ENCODE results near the gene MEIS2.

Gene MEIS2

GRCh38 chr15:37083610-37084009 is 16.7 kb downstream of the MEIS2 start:
- FAIRE-seq, result no peak
- TF ChIP-seq POLR2AphosphoS5 (IDR thresholded peaks at IDR 0.05; ENCODE audit: low read depth, low read length) (no peak), POLR2A (IDR thresholded peaks at IDR 0.05; ENCODE audit: low read depth, low read length) (no peak), TAF1 (IDR thresholded peaks at IDR 0.05; ENCODE audit: borderline replicate concordance, low read depth, low read length) (no peak)
- no peak for DNase-seq (ENCODE audit: insufficient read length)

- FAIRE-seq (no peak), DNase-seq (ENCODE audit: insufficient read length) (no peak)
- no peak for TF ChIP-seq POLR2AphosphoS5 (IDR thresholded peaks at IDR 0.05; ENCODE audit: low read depth, low read length)
- TF ChIP-seq TAF1 (IDR thresholded peaks at IDR 0.05; ENCODE audit: borderline replicate concordance, low read depth, low read length), result no peak
- no peak for TF ChIP-seq POLR2A (IDR thresholded peaks at IDR 0.05; ENCODE audit: low read depth, low read length)
Observed at GRCh38 chr15:37081983-37082382, 18.4 kb downstream of the MEIS2 start.

GRCh38 chr15:37080261-37080921 is 20.0 kb downstream of the MEIS2 start:
- no peak for DNase-seq (ENCODE audit: insufficient read length)
- TF ChIP-seq POLR2A (IDR thresholded peaks at IDR 0.05; ENCODE audit: low read depth, low read length) (no peak), TAF1 (IDR thresholded peaks at IDR 0.05; ENCODE audit: borderline replicate concordance, low read depth, low read length) (no peak), POLR2AphosphoS5 (IDR thresholded peaks at IDR 0.05; ENCODE audit: low read depth, low read length) (no peak)
- no peak for FAIRE-seq

- DNase-seq (ENCODE audit: insufficient read length) (no peak), FAIRE-seq (no peak)
- no peak for TF ChIP-seq TAF1 (IDR thresholded peaks at IDR 0.05; ENCODE audit: borderline replicate concordance, low read depth, low read length)
- no peak for TF ChIP-seq POLR2A (IDR thresholded peaks at IDR 0.05; ENCODE audit: low read depth, low read length)
- no peak for TF ChIP-seq POLR2AphosphoS5 (IDR thresholded peaks at IDR 0.05; ENCODE audit: low read depth, low read length)
Observed at GRCh38 chr15:37079726-37080125, 20.6 kb downstream of the MEIS2 start.

- no peak for FAIRE-seq
- DNase-seq (ENCODE audit: insufficient read length), result no peak
- TF ChIP-seq POLR2A (IDR thresholded peaks at IDR 0.05; ENCODE audit: low read depth, low read length) (no peak), TAF1 (IDR thresholded peaks at IDR 0.05; ENCODE audit: borderline replicate concordance, low read depth, low read length) (no peak), POLR2AphosphoS5 (IDR thresholded peaks at IDR 0.05; ENCODE audit: low read depth, low read length) (no peak)
Observed at GRCh38 chr15:37078566-37078965, 21.8 kb downstream of the MEIS2 start.

GRCh38 chr15:37077623-37078351 is 22.6 kb downstream of the MEIS2 start:
- no peak for TF ChIP-seq TAF1 (IDR thresholded peaks at IDR 0.05; ENCODE audit: borderline replicate concordance, low read depth, low read length)
- peak; percentile 81 for FAIRE-seq
- DNase-seq (ENCODE audit: insufficient read length), result no peak

- DNase-seq (ENCODE audit: insufficient read length), result no peak
- no peak for FAIRE-seq
- TF ChIP-seq TAF1 (IDR thresholded peaks at IDR 0.05; ENCODE audit: borderline replicate concordance, low read depth, low read length) (no peak), POLR2AphosphoS5 (IDR thresholded peaks at IDR 0.05; ENCODE audit: low read depth, low read length) (no peak), POLR2A (IDR thresholded peaks at IDR 0.05; ENCODE audit: low read depth, low read length) (no peak)
Observed at GRCh38 chr15:37076543-37076942, 23.8 kb downstream of the MEIS2 start.

GRCh38 chr15:37075777-37076176 is 24.6 kb downstream of the MEIS2 start:
- no peak for DNase-seq (ENCODE audit: insufficient read length)
- FAIRE-seq, result no peak
- TF ChIP-seq TAF1 (IDR thresholded peaks at IDR 0.05; ENCODE audit: borderline replicate concordance, low read depth, low read length), result no peak

- no peak for DNase-seq (ENCODE audit: insufficient read length)
- no peak for TF ChIP-seq POLR2A (IDR thresholded peaks at IDR 0.05; ENCODE audit: low read depth, low read length)
- TF ChIP-seq POLR2AphosphoS5 (IDR thresholded peaks at IDR 0.05; ENCODE audit: low read depth, low read length), result no peak
- no peak for TF ChIP-seq TAF1 (IDR thresholded peaks at IDR 0.05; ENCODE audit: borderline replicate concordance, low read depth, low read length)
- FAIRE-seq, result no peak
Observed at GRCh38 chr15:37072181-37072580, 28.2 kb downstream of the MEIS2 start.

GRCh38 chr15:37071134-37071533 is 29.2 kb downstream of the MEIS2 start:
- no peak for DNase-seq (ENCODE audit: insufficient read length)
- TF ChIP-seq POLR2A (IDR thresholded peaks at IDR 0.05; ENCODE audit: low read depth, low read length) (no peak), TAF1 (IDR thresholded peaks at IDR 0.05; ENCODE audit: borderline replicate concordance, low read depth, low read length) (no peak), POLR2AphosphoS5 (IDR thresholded peaks at IDR 0.05; ENCODE audit: low read depth, low read length) (no peak)
- no peak for FAIRE-seq

GRCh38 chr15:37070686-37071085 is 29.7 kb downstream of the MEIS2 start:
- TF ChIP-seq TAF1 (IDR thresholded peaks at IDR 0.05; ENCODE audit: borderline replicate concordance, low read depth, low read length), result no peak
- TF ChIP-seq POLR2AphosphoS5 (IDR thresholded peaks at IDR 0.05; ENCODE audit: low read depth, low read length), result no peak
- no peak for TF ChIP-seq POLR2A (IDR thresholded peaks at IDR 0.05; ENCODE audit: low read depth, low read length)
- DNase-seq (ENCODE audit: insufficient read length) (no peak), FAIRE-seq (no peak)

- TF ChIP-seq POLR2AphosphoS5 (IDR thresholded peaks at IDR 0.05; ENCODE audit: low read depth, low read length), result no peak
- TF ChIP-seq TAF1 (IDR thresholded peaks at IDR 0.05; ENCODE audit: borderline replicate concordance, low read depth, low read length), result no peak
- TF ChIP-seq POLR2A (IDR thresholded peaks at IDR 0.05; ENCODE audit: low read depth, low read length), result no peak
- DNase-seq (ENCODE audit: insufficient read length) (no peak), FAIRE-seq (no peak)
Observed at GRCh38 chr15:37061996-37062395, 38.4 kb downstream of the MEIS2 start.

Measured in GM12892 (cell line).